Measurements from ENCODE around the gene TIMM21.
A peak's percentile ranks its signal among the peaks of the same experiment; 100 is the strongest.

Gene TIMM21

GRCh38 chr18:74142252-74142651 is 6.1 kb upstream of the TIMM21 start:
- TF ChIP-seq CTCF (IDR thresholded peaks at IDR 0.05; ENCODE audit: low read length, missing control alignments): no peak
- H3K4me3 ChIP-seq (replicated peaks; ENCODE audit: low read depth, low read length): no peak overlapping the region
- DNase-seq (ENCODE audit: low read depth): no peak

GRCh38 chr18:74146756-74147155 is 1.6 kb upstream of the TIMM21 start:
- no peak for DNase-seq (ENCODE audit: low read depth)
- no peak for TF ChIP-seq CTCF (IDR thresholded peaks at IDR 0.05; ENCODE audit: low read length, missing control alignments)
- no peak overlapping the region for H3K4me3 ChIP-seq (replicated peaks; ENCODE audit: low read depth, low read length)

GRCh38 chr18:74147491-74147778 is 888 bp upstream of the TIMM21 start:
- DNase-seq (ENCODE audit: low read depth): no peak
- peak overlapping the region; percentile 100 for H3K4me3 ChIP-seq (replicated peaks; ENCODE audit: low read depth, low read length)
- TF ChIP-seq CTCF (IDR thresholded peaks at IDR 0.05; ENCODE audit: low read length, missing control alignments): no peak

- TF ChIP-seq CTCF (IDR thresholded peaks at IDR 0.05; ENCODE audit: low read length, missing control alignments): no peak
- H3K4me3 ChIP-seq (replicated peaks; ENCODE audit: low read depth, low read length): peak overlapping the region; percentile 100
- no peak for DNase-seq (ENCODE audit: low read depth)
Measured at GRCh38 chr18:74148543-74149070, 284 bp downstream of the TIMM21 start.

- no peak for TF ChIP-seq CTCF (IDR thresholded peaks at IDR 0.05; ENCODE audit: low read length, missing control alignments)
- H3K4me3 ChIP-seq (replicated peaks; ENCODE audit: low read depth, low read length): no peak overlapping the region
- no peak for DNase-seq (ENCODE audit: low read depth)
Measured at GRCh38 chr18:74149878-74150277, 1.6 kb downstream of the TIMM21 start.

- no peak for DNase-seq (ENCODE audit: low read depth)
- no peak overlapping the region for H3K4me3 ChIP-seq (replicated peaks; ENCODE audit: low read depth, low read length)
- TF ChIP-seq CTCF (IDR thresholded peaks at IDR 0.05; ENCODE audit: low read length, missing control alignments): no peak
Measured at GRCh38 chr18:74152270-74152669, 3.9 kb downstream of the TIMM21 start.

- no peak for DNase-seq (ENCODE audit: low read depth)
- no peak overlapping the region for H3K4me3 ChIP-seq (replicated peaks; ENCODE audit: low read depth, low read length)
Measured at GRCh38 chr18:74152857-74153256, 4.5 kb downstream of the TIMM21 start.

More at GRCh38 chr18:74152857-74153256, 4.5 kb downstream of the TIMM21 start:
- no peak for TF ChIP-seq CTCF (IDR thresholded peaks at IDR 0.05; ENCODE audit: low read length, missing control alignments)

Data from fibroblast of pulmonary artery (primary cell).